PC-9 (cell line): Measurements from ENCODE around the gene NAA10. TPM values are rescaled to one million over a fixed set of nuclear protein-coding genes. Genes with fewer than 3 reads are reported as not detected.

Experiments used
- BruUV-seq: library from RNA; stranded (reverse); fragments of 400-500 nt; replicated peaks from 2 replicates; lab custom pipeline; 2021; lab: Mats Ljungman, UMichigan
- CTCF ChIA-PET: fragments of 300-600 bp; sonication (Branson Sonifier 250); formaldehyde crosslinking; loops from one replicate; lab custom pipeline; 2022; ENCODE audit warnings: antibody characterized with exemption; lab: Charles Lee
- POLR2A ChIA-PET: fragments of 300-600 bp; sonication (Branson Sonifier 250); formaldehyde crosslinking; loops from one replicate; lab custom pipeline; 2022; ENCODE audit warnings: antibody characterized with exemption; ENCODE audit not compliant: unreplicated experiment; lab: Charles Lee
- DNase-seq, 2 experiments: peaks; one replicate each; pipeline versions ENCODE4 v3.0.0 to v3.0.0-alpha.2; 2015 to 2022; ENCODE audit warnings: mixed read lengths in 1 of 2
- H2AFZ ChIP-seq: fragments of 200-600 bp; sonication (generic); 2 replicates; pipeline ENCODE4 v1.8.1; 2017; ENCODE audit warnings: antibody characterized with exemption
- H3F3A ChIP-seq: fragments of 200-600 bp; sonication (generic); 2 replicates; pipeline ENCODE4 v1.8.1; 2017; ENCODE audit warnings: antibody characterized with exemption, mild to moderate bottlenecking, low read depth; ENCODE audit not compliant: insufficient read depth
- H3K27ac ChIP-seq: fragments of 200-600 bp; sonication (generic); 2 replicates; pipeline ENCODE4 v1.6.1; 2016; ENCODE audit warnings: mixed run types
- H3K27me3 ChIP-seq: fragments of 200-600 bp; sonication (generic); 2 replicates; pipeline ENCODE4 v1.6.1; 2016; ENCODE audit warnings: low read depth, mixed run types; ENCODE audit not compliant: insufficient read depth
- H3K36me3 ChIP-seq: fragments of 200-600 bp; sonication (generic); 2 replicates; pipeline ENCODE4 v1.6.1; 2016; ENCODE audit warnings: low read depth, mixed run types
- H3K4me1 ChIP-seq: fragments of 200-600 bp; sonication (generic); replicated peaks from 2 replicates; pipeline ENCODE4 v1.6.1; 2016; ENCODE audit warnings: mixed run types; ENCODE audit not compliant: insufficient read depth
- H3K4me2 ChIP-seq: fragments of 200-600 bp; sonication (generic); 2 replicates; pipeline ENCODE4 v1.6.1; 2017; ENCODE audit warnings: mixed run types
- H3K4me3 ChIP-seq: fragments of 200-600 bp; sonication (generic); 2 replicates; pipeline ENCODE4 v1.6.1; 2016; ENCODE audit warnings: mixed run types
- H3K79me2 ChIP-seq: fragments of 200-600 bp; sonication (generic); 2 replicates; pipeline ENCODE4 v1.6.1; 2017; ENCODE audit warnings: low read depth, mixed run types
- H3K9me2 ChIP-seq: fragments of 200-600 bp; sonication (generic); 2 replicates; pipeline ENCODE4 v1.8.1; 2017; ENCODE audit warnings: mild to moderate bottlenecking; ENCODE audit not compliant: insufficient read depth
- H3K9me3 ChIP-seq: fragments of 200-600 bp; sonication (generic); 2 replicates; pipeline ENCODE4 v1.8.1; 2016; ENCODE audit warnings: low read depth; ENCODE audit not compliant: insufficient read depth
- H4K20me1 ChIP-seq: fragments of 200-600 bp; sonication (generic); 2 replicates; pipeline ENCODE4 v1.8.1; 2017; ENCODE audit not compliant: insufficient read depth
- CTCF ChIP-seq: fragments of 200-600 bp; sonication (generic); conservative IDR thresholded peaks from 2 replicates; pipeline ENCODE4 v1.6.1; 2017; ENCODE audit warnings: mixed run types, antibody characterized with exemption, mild to moderate bottlenecking, moderate library complexity
- EZH2 ChIP-seq: fragments of 200-600 bp; sonication (generic); IDR thresholded peaks from 2 replicates; pipeline ENCODE4 v1.8.0; 2017; ENCODE audit warnings: antibody characterized with exemption, low read depth
- intact Hi-C: fragments of 100-400 bp; cut with micrococcal nuclease; formaldehyde crosslinking; loops from one replicate; pipeline ENCODE4 v1.10.0; 2022; ENCODE audit not compliant: unreplicated experiment
- total RNA-seq: library from RNA; stranded (reverse); gene quantifications from 2 replicates; pipeline ENCODE4 v1.2.3, GENCODE V29; 2021

NAA10 gene
- total RNA-seq, 1 experiment from 2014 or later: 181 TPM

GRCh38 chrX:153941336-153942252 is 6.8 kb upstream of the NAA10 start:
- Histone ChIP-seq H3K79me2 (no peaks in the 10 kb centered on the region), H3K9me3 (no peaks in the 10 kb centered on the region), H3K4me2 (no peak overlapping the region), H3K27me3 (no peaks in the 10 kb centered on the region), H3K4me1 (no peaks in the 10 kb centered on the region), H3K4me3 (no peak overlapping the region), H3F3A (no peaks in the 10 kb centered on the region), H4K20me1 (no peaks in the 10 kb centered on the region), H3K36me3 (no peaks in the 10 kb centered on the region), H3K9me2 (no peaks in the 10 kb centered on the region), H3K27ac (no peak overlapping the region), H2AFZ (no peak overlapping the region)
- POLR2A ChIA-PET: interaction anchor here (0.6 to 0.7 kb wide), 3 partner anchors 11 to 1274 kb away, joined by 3 to 11 read pairs (median 5); no protein-coding TSS in a partner anchor
- CTCF ChIA-PET: interaction anchor here (1.0 kb wide), 1 partner anchor 15 kb away, joined by 6 read pairs; no protein-coding TSS in a partner anchor
- no TSS peak for BruUV-seq
- peak in 1 of 2 experiments; percentile 38 for DNase-seq
- TF ChIP-seq CTCF: no peak
- TF ChIP-seq EZH2: no peak
- intact Hi-C loops: no loop called here

- POLR2A ChIA-PET: no interaction called here
Measured at GRCh38 chrX:153939573-153939972, 4.7 kb upstream of the NAA10 start.

More at GRCh38 chrX:153939573-153939972, 4.7 kb upstream of the NAA10 start:
- no TSS peak for BruUV-seq
- H4K20me1 ChIP-seq: no peaks in the 10 kb centered on the region
- H3K9me3 ChIP-seq: no peaks in the 10 kb centered on the region
- H3K27me3 ChIP-seq: no peaks in the 10 kb centered on the region
- H3K4me2 ChIP-seq: no peak overlapping the region
- no peaks in the 10 kb centered on the region for H3K36me3 ChIP-seq
- H2AFZ ChIP-seq: no peak overlapping the region
- H3K79me2 ChIP-seq: peaks cover under 1% of the 10 kb centered on the region
- intact Hi-C loops: no loop called here
- no peak for TF ChIP-seq EZH2
- TF ChIP-seq CTCF: no peak
- H3F3A ChIP-seq: peaks cover 8% of the 10 kb centered on the region; the same call in 1 of the 2 replicates
- no peak overlapping the region for H3K4me3 ChIP-seq
- no peaks in the 10 kb centered on the region for H3K9me2 ChIP-seq
- DNase-seq: no peak
- H3K4me1 ChIP-seq: no peaks in the 10 kb centered on the region
- H3K27ac ChIP-seq: no peak overlapping the region
- CTCF ChIA-PET: interaction anchor here (1.0 kb wide), 1 partner anchor 12 kb away, joined by 3 read pairs; no protein-coding TSS in a partner anchor
